CD14-positive monocyte (primary cell): ENCODE data around the gene LANCL1. TPM values are rescaled to one million over a fixed set of nuclear protein-coding genes. Genes with fewer than 3 reads are reported as not detected.
"Not testable (repeated sequence)": the region's sequence is repeated elsewhere in the genome, so short reads cannot be mapped to it uniquely, and the experiment has no call there.

Experiments used
- DNase-seq, 3 donors: peaks; one replicate each; pipeline ENCODE4 v3.0.0-alpha.2; 2011 to 2022
- H2AFZ ChIP-seq: 2 replicates; pipeline ENCODE4 v1.6.0; 2012; ENCODE audit warnings: mild to moderate bottlenecking, low read depth, low read length, inconsistent platforms; ENCODE audit not compliant: insufficient read depth, poor library complexity, severe bottlenecking
- H3K27ac ChIP-seq, 2 donors: 1 replicate in 1 of 2; 2 replicates in 1 of 2; pipeline ENCODE4 v1.5.1; 2012 to 2013; ENCODE audit warnings: low read length in 2 of 2, control low read depth in 1 of 2, inconsistent platforms in 1 of 2, low read depth in 1 of 2, mild to moderate bottlenecking in 1 of 2
- H3K27me3 ChIP-seq, 2 donors: one replicate each; pipeline versions ENCODE4 v1.6.0 to v1.6.1; 2011 to 2013; ENCODE audit warnings: low read length in 2 of 2; ENCODE audit not compliant: control insufficient read depth in 2 of 2, insufficient read depth in 2 of 2
- H3K36me3 ChIP-seq, 2 donors: replicated peaks in 1 of 2; 1 replicate in 1 of 2; 2 replicates in 1 of 2; pipeline versions ENCODE4 v1.5.1 to v1.6.1; 2012 to 2013; ENCODE audit warnings: low read length in 2 of 2, control low read depth in 1 of 2, inconsistent platforms in 1 of 2, mild to moderate bottlenecking in 1 of 2; ENCODE audit not compliant: insufficient read depth in 2 of 2, control insufficient read depth in 1 of 2
- H3K4me1 ChIP-seq, 2 donors: 1 replicate in 1 of 2; 2 replicates in 1 of 2; pipeline versions ENCODE4 v1.5.1 to v1.6.1; 2012 to 2013; ENCODE audit warnings: low read length in 2 of 2, control low read depth in 1 of 2, inconsistent platforms in 1 of 2, mild to moderate bottlenecking in 1 of 2, moderate library complexity in 1 of 2; ENCODE audit not compliant: insufficient read depth in 2 of 2, control insufficient read depth in 1 of 2
- H3K4me2 ChIP-seq: replicated peaks from 2 replicates; pipeline ENCODE3; 2012; ENCODE audit warnings: low read length, moderate library complexity, mild to moderate bottlenecking; ENCODE audit not compliant: poor library complexity, severe bottlenecking; ENCODE audit errors: extremely low read depth
- H3K4me3 ChIP-seq, 3 experiments: fragments of 200-600 bp in 1 of 3; sonication (generic) in 1 of 3; replicated peaks in 1 of 3; 1 replicate in 2 of 3; 2 replicates in 1 of 3; pipeline ENCODE4 v1.5.1; 2011 to 2013; ENCODE audit warnings: low read length in 3 of 3, mild to moderate bottlenecking in 3 of 3, control low read depth in 2 of 3, low read depth in 2 of 3, inconsistent platforms in 1 of 3, moderate library complexity in 1 of 3
- H3K79me2 ChIP-seq: 2 replicates; pipeline ENCODE4 v1.6.0; 2012; ENCODE audit warnings: mild to moderate bottlenecking, control low read depth, inconsistent platforms, low read length, moderate library complexity; ENCODE audit not compliant: insufficient read depth
- H3K9ac ChIP-seq: 2 replicates; pipeline ENCODE4 v1.6.0; 2017; ENCODE audit warnings: low read length, mild to moderate bottlenecking; ENCODE audit not compliant: insufficient read depth, poor library complexity, severe bottlenecking
- H3K9me3 ChIP-seq, 2 donors: replicated peaks in 1 of 2; 1 replicate in 1 of 2; 2 replicates in 1 of 2; pipeline versions ENCODE4 v1.5.1 to v1.6.1; 2012 to 2013; ENCODE audit warnings: low read length in 2 of 2, control low read depth in 1 of 2; ENCODE audit not compliant: control insufficient read depth in 1 of 2, insufficient read depth in 1 of 2
- H4K20me1 ChIP-seq: 2 replicates; pipeline ENCODE4 v1.6.0; 2012; ENCODE audit warnings: mild to moderate bottlenecking, low read length, control low read depth, moderate library complexity; ENCODE audit not compliant: insufficient read depth
- H3K27ac Mint-ChIP-seq, 7 donors: one replicate each; pipeline ENCODE4 v1.8.0; 2020; ENCODE audit warnings: mild to moderate bottlenecking in 7 of 7, mixed read lengths in 7 of 7, moderate library complexity in 6 of 7, inconsistent platforms in 2 of 7
- H3K27me3 Mint-ChIP-seq, 3 donors: one replicate each; pipeline ENCODE4 v1.8.0; 2021 to 2022; ENCODE audit warnings: low read depth in 3 of 3, mild to moderate bottlenecking in 3 of 3, mixed read lengths in 3 of 3, moderate library complexity in 3 of 3, inconsistent platforms in 1 of 3
- H3K36me3 Mint-ChIP-seq, 2 donors: one replicate each; pipeline ENCODE4 v1.8.0; 2020; ENCODE audit warnings: mixed read lengths in 2 of 2, inconsistent platforms in 1 of 2, mild to moderate bottlenecking in 1 of 2
- H3K4me1 Mint-ChIP-seq: one replicate; pipeline ENCODE4 v1.8.0; 2020; ENCODE audit warnings: mild to moderate bottlenecking, mixed read lengths
- H3K4me3 Mint-ChIP-seq, 2 donors: one replicate each; pipeline ENCODE4 v1.8.0; 2020; ENCODE audit warnings: mild to moderate bottlenecking in 2 of 2, mixed read lengths in 2 of 2, moderate library complexity in 1 of 2
- H3K9me3 Mint-ChIP-seq, 7 donors: one replicate each; pipeline ENCODE4 v1.8.0; 2020 to 2022; ENCODE audit warnings: mixed read lengths in 7 of 7, mild to moderate bottlenecking in 6 of 7, moderate library complexity in 6 of 7, inconsistent platforms in 2 of 7
- WGBS: methylation state at CpG from one replicate; pipeline ENCODE4 v1.1.5; 2013; ENCODE audit warnings: missing lambda C conversion rate; ENCODE audit not compliant: insufficient coverage; 5-methylcytosine and 5-hydroxymethylcytosine counted together
- intact Hi-C, 2 donors: fragments of 100-400 bp; cut with micrococcal nuclease; formaldehyde crosslinking; loops; one replicate each; pipeline versions ENCODE4 v1.15.0 to v1.15.1; 2023
- polyA plus RNA-seq, 3 donors: library from polyadenylated mRNA; depleted of rRNA in 1 of 3; unstranded in 2 of 3; stranded (reverse) in 1 of 3; fragments of 300-500 nt in 2 of 3; fragments of >200 nt in 1 of 3; fragmentation: Illumina TruSeq in 2 of 3; gene quantifications; 1 replicate in 2 of 3; 2 replicates in 1 of 3; pipeline ENCODE4 v1.2.3, GENCODE V29; 2012 to 2021
- TF ChIP-seq, protein P1 (sequence below): fragments of 200-600 bp; IDR thresholded peaks from one replicate; pipeline ENCODE4 v1.8.0; 2022; ENCODE audit warnings: antibody characterized with exemption, mild to moderate bottlenecking

LANCL1 gene
- polyA plus RNA-seq, 3 donors: 4.8 to 11.1 (median 6.1) TPM

DNA sequence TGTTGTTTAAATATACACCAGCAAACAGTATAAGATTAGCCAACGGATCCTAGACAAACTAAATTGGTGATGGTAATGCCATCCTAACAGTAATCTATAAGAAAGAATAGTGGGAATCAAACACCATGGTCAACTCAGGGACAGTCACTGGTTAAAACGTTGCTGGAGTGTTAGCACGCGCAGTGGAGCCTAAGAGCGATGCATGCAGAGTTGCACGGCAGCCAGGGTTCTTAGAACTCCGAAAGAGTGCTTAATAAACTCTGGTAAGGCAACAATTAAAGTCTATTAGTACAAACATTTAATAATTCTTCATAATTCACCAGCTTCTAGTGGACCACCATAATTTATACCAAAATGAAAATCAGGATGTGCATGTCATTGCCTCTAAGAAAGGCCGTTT is 22.2 kb downstream of the LANCL1 start:
- WGBS: 96% methylated on average over 4 of the region's 8 CpGs
- H3K9ac ChIP-seq: no peak overlapping the region
- H3K9me3 ChIP-seq: no peaks in the 10 kb centered on the region
- H3K4me2 ChIP-seq: no peak overlapping the region
- Mint-ChIP-seq H3K27me3 (no peaks in the 10 kb centered on the region), H3K4me1 (no peaks in the 10 kb centered on the region), H3K27ac (no peak overlapping the region), H3K36me3 (peaks cover 36 to 47% of the 10 kb centered on the region in 2 donors), H3K9me3 (peaks cover 0 to 5% (median 2%) of the 10 kb centered on the region in 7 donors), H3K4me3 (no peak overlapping the region)
- no peak overlapping the region for H3K4me3 ChIP-seq
- H3K4me1 ChIP-seq: no peaks in the 10 kb centered on the region
- intact Hi-C loops: no loop called here
- H2AFZ ChIP-seq: no peak overlapping the region
- H3K79me2 ChIP-seq: no peaks in the 10 kb centered on the region
- H3K36me3 ChIP-seq: peaks cover 6 to 21% of the 10 kb centered on the region in 2 donors
- no peak for DNase-seq
- H3K27ac ChIP-seq: no peak overlapping the region
- no peaks in the 10 kb centered on the region for H3K27me3 ChIP-seq
- TF ChIP-seq, protein P1, sequence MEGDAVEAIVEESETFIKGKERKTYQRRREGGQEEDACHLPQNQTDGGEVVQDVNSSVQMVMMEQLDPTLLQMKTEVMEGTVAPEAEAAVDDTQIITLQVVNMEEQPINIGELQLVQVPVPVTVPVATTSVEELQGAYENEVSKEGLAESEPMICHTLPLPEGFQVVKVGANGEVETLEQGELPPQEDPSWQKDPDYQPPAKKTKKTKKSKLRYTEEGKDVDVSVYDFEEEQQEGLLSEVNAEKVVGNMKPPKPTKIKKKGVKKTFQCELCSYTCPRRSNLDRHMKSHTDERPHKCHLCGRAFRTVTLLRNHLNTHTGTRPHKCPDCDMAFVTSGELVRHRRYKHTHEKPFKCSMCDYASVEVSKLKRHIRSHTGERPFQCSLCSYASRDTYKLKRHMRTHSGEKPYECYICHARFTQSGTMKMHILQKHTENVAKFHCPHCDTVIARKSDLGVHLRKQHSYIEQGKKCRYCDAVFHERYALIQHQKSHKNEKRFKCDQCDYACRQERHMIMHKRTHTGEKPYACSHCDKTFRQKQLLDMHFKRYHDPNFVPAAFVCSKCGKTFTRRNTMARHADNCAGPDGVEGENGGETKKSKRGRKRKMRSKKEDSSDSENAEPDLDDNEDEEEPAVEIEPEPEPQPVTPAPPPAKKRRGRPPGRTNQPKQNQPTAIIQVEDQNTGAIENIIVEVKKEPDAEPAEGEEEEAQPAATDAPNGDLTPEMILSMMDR: no peak
- H4K20me1 ChIP-seq: no peaks in the 10 kb centered on the region

DNA sequence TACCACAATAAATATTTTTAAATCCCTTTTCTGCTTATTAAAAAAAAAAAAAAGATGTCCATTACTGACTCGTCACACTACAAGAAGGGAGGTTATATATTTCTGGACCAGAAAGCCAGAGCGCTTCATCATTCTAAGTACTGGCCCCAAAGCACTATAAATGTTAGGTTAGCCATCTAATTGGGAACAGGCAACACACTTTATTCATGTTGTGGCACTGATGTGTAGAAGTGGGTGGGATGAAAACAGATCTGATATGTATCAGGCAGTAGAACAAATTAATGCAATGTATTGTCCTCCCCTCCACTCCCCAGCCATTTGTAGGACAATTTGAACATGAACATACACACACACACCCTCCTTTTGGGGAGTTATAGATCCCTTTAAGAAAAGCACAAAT is 24.4 kb downstream of the LANCL1 start:
- Histone ChIP-seq H3K79me2 (no peaks in the 10 kb centered on the region), H3K4me2 (no peak overlapping the region), H3K36me3 (peaks cover 6 to 8% of the 10 kb centered on the region in 2 donors), H3K4me3 (no peak overlapping the region), H3K27me3 (no peaks in the 10 kb centered on the region), H3K27ac (no peak overlapping the region), H3K9ac (no peak overlapping the region), H4K20me1 (no peaks in the 10 kb centered on the region), H3K9me3 (no peaks in the 10 kb centered on the region), H2AFZ (no peak overlapping the region), H3K4me1 (no peaks in the 10 kb centered on the region)
- intact Hi-C loops: no loop called here
- H3K9me3 Mint-ChIP-seq: peaks cover 4 to 15% (median 11%) of the 10 kb centered on the region in 7 donors
- peaks cover 38 to 48% of the 10 kb centered on the region in 2 donors for H3K36me3 Mint-ChIP-seq
- DNase-seq: no peak
- WGBS: no CpG with 5 or more reads among the region's 2 CpGs
- H3K4me3 Mint-ChIP-seq: no peak overlapping the region
- H3K27ac Mint-ChIP-seq: no peak overlapping the region
- no peaks in the 10 kb centered on the region for H3K4me1 Mint-ChIP-seq
- no peaks in the 10 kb centered on the region for H3K27me3 Mint-ChIP-seq
- TF ChIP-seq, protein P1: no peak

DNA sequence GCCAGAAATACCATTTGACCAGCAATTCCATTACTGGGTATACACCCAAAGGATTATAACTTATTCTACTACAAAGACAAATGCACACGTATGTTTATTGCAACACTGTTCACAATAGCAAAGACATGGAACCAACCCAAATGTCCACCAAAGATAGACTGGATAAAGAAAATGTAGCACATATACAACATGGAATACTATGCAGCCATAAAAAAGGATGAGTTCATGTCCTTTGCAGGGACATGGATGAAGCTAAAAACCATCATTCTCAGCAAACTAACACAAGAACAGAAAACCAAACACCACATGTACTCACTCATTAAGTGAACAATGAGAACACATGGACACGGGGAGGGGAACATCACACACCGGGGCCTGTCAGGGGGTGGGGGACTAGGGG is 25.6 kb downstream of the LANCL1 start:
- H3K27ac Mint-ChIP-seq, H3K4me1 ChIP-seq, DNase-seq, H3K4me3 ChIP-seq, H3K4me3 Mint-ChIP-seq, H3K27me3 Mint-ChIP-seq, H3K9me3 ChIP-seq, H3K36me3 ChIP-seq, H3K79me2 ChIP-seq, H3K9ac ChIP-seq, H3K4me1 Mint-ChIP-seq, H3K4me2 ChIP-seq, H2AFZ ChIP-seq, intact Hi-C loops, H3K27ac ChIP-seq, H3K27me3 ChIP-seq, H4K20me1 ChIP-seq: not testable (repeated sequence)
- 80% methylated on average over 1 of the region's 3 CpGs for WGBS
- peaks cover 4 to 15% (median 11%) of the 10 kb centered on the region in 7 donors for H3K9me3 Mint-ChIP-seq
- peaks cover 43 to 51% of the 10 kb centered on the region in 2 donors for H3K36me3 Mint-ChIP-seq
